ENCODE measurements around the gene CHFR.

DNA sequence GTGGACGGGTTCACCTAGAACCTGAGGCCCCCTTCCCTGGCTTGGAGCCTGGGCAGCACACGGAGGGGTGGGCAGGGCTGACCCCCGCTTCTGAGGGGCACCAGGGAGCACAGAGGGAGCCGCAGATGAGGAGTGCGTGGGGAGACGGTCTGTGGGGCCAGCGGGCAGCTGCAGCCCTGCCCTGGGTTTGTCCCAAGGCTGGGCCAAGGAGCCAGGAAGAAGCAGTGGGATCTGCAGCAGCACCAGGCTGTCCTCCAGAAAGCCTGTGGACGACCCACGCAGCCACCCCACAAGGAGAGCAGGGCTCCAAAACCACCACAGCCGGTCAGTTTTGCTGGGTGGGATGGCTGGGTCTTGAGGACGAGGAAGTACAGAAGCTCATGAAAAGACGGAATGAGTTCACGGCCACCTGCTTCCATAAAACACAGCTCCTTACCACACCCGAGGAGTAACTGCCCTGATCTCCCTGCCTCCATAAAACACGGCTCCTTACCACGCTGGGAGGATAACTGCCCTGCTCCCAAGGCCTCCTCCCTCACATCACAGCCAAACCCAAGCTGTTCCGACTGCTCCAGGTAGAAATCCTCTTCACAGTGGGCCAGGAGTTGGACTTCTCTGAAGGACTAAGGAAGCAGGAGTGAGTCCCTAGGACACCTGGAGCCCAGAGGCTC, 48.9 kb downstream of the CHFR start:
- TF ChIP-seq POLR2A (IDR thresholded peaks at IDR 0.05; ENCODE audit: low read depth, low read length) (no peak), POLR2AphosphoS5 (IDR thresholded peaks at IDR 0.05; ENCODE audit: low read depth, low read length) (no peak)

Data from GM12892 (cell line).